Measurements from ENCODE around the gene CEP295NL. TPM values are rescaled to one million over a fixed set of nuclear protein-coding genes. Genes with fewer than 3 reads are reported as not detected.

CEP295NL gene
- total and polyA plus RNA-seq, 2 of the 13 experiments (the other 11 are each of a cell fraction or from before 2014, with no cell fraction given), result not detected

- TF ChIP-seq PRPF4 (IDR thresholded peaks at IDR 0.05; ENCODE audit: low read depth, low read length, poor library complexity, severe bottlenecking) (no peak), NFIB (CRISPR knock-in tag; IDR thresholded peaks at IDR 0.05; ENCODE audit: borderline replicate concordance) (no peak), ZNF484 (CRISPR knock-in tag; IDR thresholded peaks at IDR 0.05; ENCODE audit: borderline replicate concordance, low read depth) (no peak), SP2 (CRISPR knock-in tag; IDR thresholded peaks at IDR 0.05) (no peak), ZSCAN30 (CRISPR knock-in tag; IDR thresholded peaks at IDR 0.05) (no peak), CSRNP2 (CRISPR knock-in tag; conservative IDR thresholded peaks at IDR 0.05; ENCODE audit: low read depth) (no peak), ZNF839 (CRISPR knock-in tag; IDR thresholded peaks at IDR 0.05; ENCODE audit: borderline replicate concordance) (no peak), CBX2 (IDR thresholded peaks at IDR 0.05; ENCODE audit: low read depth, low read length) (no peak), CBX2 (CRISPR knock-in tag; IDR thresholded peaks at IDR 0.05; ENCODE audit: low read depth) (no peak), CBX5 (CRISPR knock-in tag; IDR thresholded peaks at IDR 0.05; ENCODE audit: borderline replicate concordance) (no peak), CREM (IDR thresholded peaks at IDR 0.05) (peak; percentile 49), CREM (CRISPR knock-in tag; IDR thresholded peaks at IDR 0.05) (no peak), STAG1 (CRISPR knock-in tag; IDR thresholded peaks at IDR 0.05) (peak; percentile 6; the same call in 1 of the 2 replicates), TBL1XR1 (IDR thresholded peaks at IDR 0.05; ENCODE audit: borderline replicate concordance, low read length, partially characterized antibody) (no peak)
- TF ChIP-seq, protein P1, sequence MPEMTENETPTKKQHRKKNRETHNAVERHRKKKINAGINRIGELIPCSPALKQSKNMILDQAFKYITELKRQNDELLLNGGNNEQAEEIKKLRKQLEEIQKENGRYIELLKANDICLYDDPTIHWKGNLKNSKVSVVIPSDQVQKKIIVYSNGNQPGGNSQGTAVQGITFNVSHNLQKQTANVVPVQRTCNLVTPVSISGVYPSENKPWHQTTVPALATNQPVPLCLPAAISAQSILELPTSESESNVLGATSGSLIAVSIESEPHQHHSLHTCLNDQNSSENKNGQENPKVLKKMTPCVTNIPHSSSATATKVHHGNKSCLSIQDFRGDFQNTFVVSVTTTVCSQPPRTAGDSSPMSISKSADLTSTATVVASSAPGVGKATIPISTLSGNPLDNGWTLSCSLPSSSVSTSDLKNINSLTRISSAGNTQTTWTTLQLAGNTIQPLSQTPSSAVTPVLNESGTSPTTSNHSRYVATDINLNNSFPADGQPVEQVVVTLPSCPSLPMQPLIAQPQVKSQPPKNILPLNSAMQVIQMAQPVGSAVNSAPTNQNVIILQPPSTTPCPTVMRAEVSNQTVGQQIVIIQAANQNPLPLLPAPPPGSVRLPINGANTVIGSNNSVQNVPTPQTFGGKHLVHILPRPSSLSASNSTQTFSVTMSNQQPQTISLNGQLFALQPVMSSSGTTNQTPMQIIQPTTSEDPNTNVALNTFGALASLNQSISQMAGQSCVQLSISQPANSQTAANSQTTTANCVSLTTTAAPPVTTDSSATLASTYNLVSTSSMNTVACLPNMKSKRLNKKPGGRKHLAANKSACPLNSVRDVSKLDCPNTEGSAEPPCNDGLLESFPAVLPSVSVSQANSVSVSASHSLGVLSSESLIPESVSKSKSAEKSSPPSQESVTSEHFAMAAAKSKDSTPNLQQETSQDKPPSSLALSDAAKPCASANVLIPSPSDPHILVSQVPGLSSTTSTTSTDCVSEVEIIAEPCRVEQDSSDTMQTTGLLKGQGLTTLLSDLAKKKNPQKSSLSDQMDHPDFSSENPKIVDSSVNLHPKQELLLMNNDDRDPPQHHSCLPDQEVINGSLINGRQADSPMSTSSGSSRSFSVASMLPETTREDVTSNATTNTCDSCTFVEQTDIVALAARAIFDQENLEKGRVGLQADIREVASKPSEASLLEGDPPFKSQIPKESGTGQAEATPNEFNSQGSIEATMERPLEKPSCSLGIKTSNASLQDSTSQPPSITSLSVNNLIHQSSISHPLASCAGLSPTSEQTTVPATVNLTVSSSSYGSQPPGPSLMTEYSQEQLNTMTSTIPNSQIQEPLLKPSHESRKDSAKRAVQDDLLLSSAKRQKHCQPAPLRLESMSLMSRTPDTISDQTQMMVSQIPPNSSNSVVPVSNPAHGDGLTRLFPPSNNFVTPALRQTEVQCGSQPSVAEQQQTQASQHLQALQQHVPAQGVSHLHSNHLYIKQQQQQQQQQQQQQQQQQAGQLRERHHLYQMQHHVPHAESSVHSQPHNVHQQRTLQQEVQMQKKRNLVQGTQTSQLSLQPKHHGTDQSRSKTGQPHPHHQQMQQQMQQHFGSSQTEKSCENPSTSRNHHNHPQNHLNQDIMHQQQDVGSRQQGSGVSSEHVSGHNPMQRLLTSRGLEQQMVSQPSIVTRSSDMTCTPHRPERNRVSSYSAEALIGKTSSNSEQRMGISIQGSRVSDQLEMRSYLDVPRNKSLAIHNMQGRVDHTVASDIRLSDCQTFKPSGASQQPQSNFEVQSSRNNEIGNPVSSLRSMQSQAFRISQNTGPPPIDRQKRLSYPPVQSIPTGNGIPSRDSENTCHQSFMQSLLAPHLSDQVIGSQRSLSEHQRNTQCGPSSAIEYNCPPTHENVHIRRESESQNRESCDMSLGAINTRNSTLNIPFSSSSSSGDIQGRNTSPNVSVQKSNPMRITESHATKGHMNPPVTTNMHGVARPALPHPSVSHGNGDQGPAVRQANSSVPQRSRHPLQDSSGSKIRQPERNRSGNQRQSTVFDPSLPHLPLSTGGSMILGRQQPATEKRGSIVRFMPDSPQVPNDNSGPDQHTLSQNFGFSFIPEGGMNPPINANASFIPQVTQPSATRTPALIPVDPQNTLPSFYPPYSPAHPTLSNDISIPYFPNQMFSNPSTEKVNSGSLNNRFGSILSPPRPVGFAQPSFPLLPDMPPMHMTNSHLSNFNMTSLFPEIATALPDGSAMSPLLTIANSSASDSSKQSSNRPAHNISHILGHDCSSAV (CRISPR knock-in tag; IDR thresholded peaks at IDR 0.05; ENCODE audit: borderline replicate concordance), result no peak
- TF ChIP-seq, protein P2, sequence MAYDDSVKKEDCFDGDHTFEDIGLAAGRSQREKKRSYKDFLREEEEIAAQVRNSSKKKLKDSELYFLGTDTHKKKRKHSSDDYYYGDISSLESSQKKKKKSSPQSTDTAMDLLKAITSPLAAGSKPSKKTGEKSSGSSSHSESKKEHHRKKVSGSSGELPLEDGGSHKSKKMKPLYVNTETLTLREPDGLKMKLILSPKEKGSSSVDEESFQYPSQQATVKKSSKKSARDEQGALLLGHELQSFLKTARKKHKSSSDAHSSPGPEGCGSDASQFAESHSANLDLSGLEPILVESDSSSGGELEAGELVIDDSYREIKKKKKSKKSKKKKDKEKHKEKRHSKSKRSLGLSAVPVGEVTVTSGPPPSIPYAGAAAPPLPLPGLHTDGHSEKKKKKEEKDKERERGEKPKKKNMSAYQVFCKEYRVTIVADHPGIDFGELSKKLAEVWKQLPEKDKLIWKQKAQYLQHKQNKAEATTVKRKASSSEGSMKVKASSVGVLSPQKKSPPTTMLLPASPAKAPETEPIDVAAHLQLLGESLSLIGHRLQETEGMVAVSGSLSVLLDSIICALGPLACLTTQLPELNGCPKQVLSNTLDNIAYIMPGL (CRISPR knock-in tag; IDR thresholded peaks at IDR 0.05; ENCODE audit: borderline replicate concordance in 1 of 2, low read depth in 1 of 2), result no peak
These were observed 30.3 kb upstream of the CEP295NL start (continued) for GRCh38 chr17:78933025-78933958.

All from HepG2 (cell line).